ENCODE results near the gene CELF5.

The CELF5 gene

GRCh38 chr19:3193256-3194105 is 31.0 kb upstream of the CELF5 start:
- ChIA-PET POLR2A (no interaction called here), CTCF (interaction anchor here (0.6 to 0.7 kb wide), 2 partner anchors 120 to 1434 kb away, joined by 3 read pairs; no protein-coding TSS in a partner anchor)
- Histone ChIP-seq H3K4me3 (ENCODE audit: low read depth, low read length) (no peak overlapping the region), H3K27ac (ENCODE audit: extremely low read depth, low read depth, low read length) (no peak overlapping the region), H3K4me1 (ENCODE audit: control insufficient read depth, insufficient read depth, low read length) (no peaks in the 10 kb centered on the region), H3K36me3 (ENCODE audit: control insufficient read depth in 2 of 2, insufficient read depth in 1 of 2, low read length in 2 of 2) (peaks cover 0 to 57% of the 10 kb centered on the region in 2 experiments; a peak in 2 of 3 replicates), H3K9me3 (ENCODE audit: control insufficient read depth, insufficient read depth, low read depth, low read length) (no peaks in the 10 kb centered on the region)
- TF ChIP-seq ZNF354C (tag by site-specific recombination; IDR thresholded peaks at IDR 0.05; ENCODE audit: borderline replicate concordance, low read depth) (no peak), ZBTB11 (tag by site-specific recombination; conservative IDR thresholded peaks at IDR 0.05; ENCODE audit: low read depth) (no peak), GLIS1 (tag by site-specific recombination; IDR thresholded peaks at IDR 0.05) (0 out of 2 replicates have a peak, but pooled peaks have one; percentile 39), KLF1 (tag by site-specific recombination; IDR thresholded peaks at IDR 0.05) (peak; percentile 86), ZFHX2 (tag by site-specific recombination; conservative IDR thresholded peaks at IDR 0.05) (peak; percentile 49), EGR2 (tag by site-specific recombination; IDR thresholded peaks at IDR 0.05; ENCODE audit: low read depth) (peak; percentile 42; the same call in 1 of the 2 replicates)

- POLR2A ChIA-PET: no interaction called here
- CTCF ChIA-PET: interaction anchor here (0.6 to 1.1 kb wide), 3 partner anchors 119 to 1434 kb away, joined by 3 to 4 read pairs (median 3); no protein-coding TSS in a partner anchor
Measured at GRCh38 chr19:3194106-3195087, 30.1 kb upstream of the CELF5 start.

More at GRCh38 chr19:3194106-3195087, 30.1 kb upstream of the CELF5 start:
- no peak overlapping the region for H3K4me3 ChIP-seq (ENCODE audit: low read depth, low read length)
- H3K4me1 ChIP-seq (ENCODE audit: control insufficient read depth, insufficient read depth, low read length): no peaks in the 10 kb centered on the region
- H3K36me3 ChIP-seq (ENCODE audit: control insufficient read depth in 2 of 2, insufficient read depth in 1 of 2, low read length in 2 of 2): peaks cover 0 to 56% of the 10 kb centered on the region in 2 experiments; a peak in 2 of 3 replicates
- H3K27ac ChIP-seq (ENCODE audit: extremely low read depth, low read depth, low read length): no peak overlapping the region
- TF ChIP-seq ZNF433 (tag by site-specific recombination; IDR thresholded peaks at IDR 0.05; ENCODE audit: low read depth) (no peak), ZNF747 (tag by site-specific recombination; IDR thresholded peaks at IDR 0.05) (no peak), KLF8 (tag by site-specific recombination; IDR thresholded peaks at IDR 0.05) (no peak), ZNF146 (tag by site-specific recombination; IDR thresholded peaks at IDR 0.05) (peak; percentile 99), ZNF280D (tag by site-specific recombination; IDR thresholded peaks at IDR 0.05) (0 out of 2 replicates have a peak, but pooled peaks have one; percentile 45), ZNF121 (tag by site-specific recombination; IDR thresholded peaks at IDR 0.05) (peak; percentile 91), KLF1 (tag by site-specific recombination; IDR thresholded peaks at IDR 0.05) (peak; percentile 60), ZNF529 (tag by site-specific recombination; IDR thresholded peaks at IDR 0.05; ENCODE audit: insufficient replicate concordance) (no peak)
- H3K9me3 ChIP-seq (ENCODE audit: control insufficient read depth, insufficient read depth, low read depth, low read length): no peaks in the 10 kb centered on the region
